Liver (tissue), 9 donors: ENCODE measurements around the gene SNRNP48. TPM values are rescaled to one million over a fixed set of nuclear protein-coding genes. Genes with fewer than 3 reads are reported as not detected.
A peak's percentile ranks its signal among the peaks of the same experiment; 100 is the strongest.

Experiments
- DNase-seq: peaks from one replicate; pipeline ENCODE4 v3.0.0-alpha.2; 2017; ENCODE audit warnings: low spot score
- H3K27ac ChIP-seq, 2 donors: one replicate each; pipeline ENCODE4 v1.7.0; 2013; ENCODE audit warnings: inconsistent platforms in 2 of 2, low read length in 2 of 2, control low read depth in 1 of 2, low read depth in 1 of 2, mild to moderate bottlenecking in 1 of 2
- H3K27me3 ChIP-seq, 4 donors: one replicate each; pipeline versions ENCODE4 v1.6.1 to v1.7.0; 2013; ENCODE audit warnings: low read length in 3 of 4, inconsistent platforms in 1 of 4, mild to moderate bottlenecking in 1 of 4, moderate library complexity in 1 of 4; ENCODE audit not compliant: control insufficient read depth in 4 of 4, insufficient read depth in 4 of 4
- H3K36me3 ChIP-seq, 4 donors: one replicate each; pipeline versions ENCODE4 v1.6.1 to v1.7.0; 2013; ENCODE audit warnings: low read length in 3 of 4, mild to moderate bottlenecking in 3 of 4, low read depth in 1 of 4, moderate library complexity in 1 of 4; ENCODE audit not compliant: control insufficient read depth in 4 of 4, insufficient read depth in 3 of 4
- H3K4me1 ChIP-seq, 4 donors: one replicate each; pipeline versions ENCODE4 v1.6.1 to v1.7.0; 2013; ENCODE audit warnings: low read length in 3 of 4, mild to moderate bottlenecking in 3 of 4, moderate library complexity in 1 of 4; ENCODE audit not compliant: control insufficient read depth in 4 of 4, insufficient read depth in 4 of 4
- H3K4me3 ChIP-seq, 3 donors: one replicate each; pipeline versions ENCODE4 v1.6.1 to v1.7.0; 2013; ENCODE audit warnings: low read length in 3 of 3, control low read depth in 1 of 3, low read depth in 1 of 3, mild to moderate bottlenecking in 1 of 3
- H3K9ac ChIP-seq, 2 donors: one replicate each; pipeline ENCODE4 v1.7.0; 2013; ENCODE audit warnings: low read length in 2 of 2, mild to moderate bottlenecking in 2 of 2, moderate library complexity in 2 of 2, control low read depth in 1 of 2, low read depth in 1 of 2
- H3K9me3 ChIP-seq, 4 donors: one replicate each; pipeline versions ENCODE4 v1.6.1 to v1.7.0; 2013; ENCODE audit warnings: low read length in 3 of 4; ENCODE audit not compliant: control insufficient read depth in 4 of 4
- ATF3 ChIP-seq: IDR thresholded peaks from 2 replicates; pipeline ENCODE4 v1.6.1; 2016; ENCODE audit warnings: antibody characterized with exemption
- CTCF ChIP-seq: fragments of 150-350 bp; IDR thresholded peaks from 2 replicates; pipeline ENCODE4 v1.5.1; 2017; ENCODE audit warnings: improper control_type of control experiment, low read depth, low read length; ENCODE audit not compliant: missing input control
- EGR1 ChIP-seq, 2 donors: IDR thresholded peaks; 2 replicates each; pipeline ENCODE4 v1.6.1; 2016 to 2018; ENCODE audit warnings: antibody characterized with exemption in 2 of 2, low read depth in 2 of 2
- FOXA1 ChIP-seq: IDR thresholded peaks from 2 replicates; pipeline ENCODE4 v1.6.1; 2016; ENCODE audit warnings: antibody characterized with exemption
- FOXA2 ChIP-seq: IDR thresholded peaks from 2 replicates; pipeline ENCODE4 v1.6.1; 2016; ENCODE audit warnings: antibody characterized with exemption
- GABPA ChIP-seq, 2 donors: IDR thresholded peaks in 1 of 2; conservative IDR thresholded peaks in 1 of 2; 2 replicates each; pipeline ENCODE4 v1.6.1; 2016; ENCODE audit warnings: antibody characterized with exemption in 2 of 2, mild to moderate bottlenecking in 1 of 2, moderate library complexity in 1 of 2
- HNF4A ChIP-seq, 2 donors: conservative IDR thresholded peaks; 2 replicates each; pipeline ENCODE4 v1.6.1; 2016; ENCODE audit warnings: antibody characterized with exemption in 2 of 2, mild to moderate bottlenecking in 2 of 2
- HNF4G ChIP-seq: IDR thresholded peaks from 2 replicates; pipeline ENCODE4 v1.6.1; 2016; ENCODE audit warnings: antibody characterized with exemption
- JUND ChIP-seq, 2 donors: IDR thresholded peaks; 2 replicates each; pipeline ENCODE4 v1.6.1; 2016; ENCODE audit warnings: antibody characterized with exemption in 2 of 2
- MAX ChIP-seq: IDR thresholded peaks from 2 replicates; pipeline ENCODE4 v1.6.1; 2016; ENCODE audit warnings: antibody characterized with exemption
- NR2F2 ChIP-seq: IDR thresholded peaks from 2 replicates; pipeline ENCODE4 v1.6.1; 2016; ENCODE audit warnings: antibody characterized with exemption
- RAD21 ChIP-seq, 2 donors: IDR thresholded peaks; 2 replicates each; pipeline ENCODE4 v1.6.1; 2016; ENCODE audit warnings: antibody characterized with exemption in 2 of 2, mild to moderate bottlenecking in 2 of 2
- REST ChIP-seq: IDR thresholded peaks from 2 replicates; pipeline ENCODE4 v1.6.1; 2016; ENCODE audit warnings: antibody characterized with exemption, mild to moderate bottlenecking
- RXRA ChIP-seq, 2 donors: IDR thresholded peaks; 2 replicates each; pipeline ENCODE4 v1.6.1; 2017 to 2018; ENCODE audit warnings: antibody characterized with exemption in 2 of 2, mild to moderate bottlenecking in 1 of 2
- SP1 ChIP-seq: IDR thresholded peaks from 2 replicates; pipeline ENCODE4 v1.6.1; 2018; ENCODE audit warnings: antibody characterized with exemption, mild to moderate bottlenecking
- TAF1 ChIP-seq: conservative IDR thresholded peaks from 2 replicates; pipeline ENCODE4 v1.6.1; 2016; ENCODE audit warnings: antibody characterized with exemption, mild to moderate bottlenecking
- YY1 ChIP-seq: IDR thresholded peaks from 2 replicates; pipeline ENCODE4 v1.6.1; 2016; ENCODE audit warnings: antibody characterized with exemption, mild to moderate bottlenecking
- ZBTB33 ChIP-seq: IDR thresholded peaks from 2 replicates; pipeline ENCODE4 v1.6.1; 2016; ENCODE audit warnings: antibody characterized with exemption
- WGBS: extraction: QIAGEN DNeasy Blood & Tissue Kit; methylation state at CpG from one replicate; pipeline ENCODE4 v1.1.7; 2013; 5-methylcytosine and 5-hydroxymethylcytosine counted together
- polyA plus RNA-seq, 2 donors: library from polyadenylated mRNA; stranded (reverse) in 1 of 2; unstranded in 1 of 2; fragments of 200-250 nt in 1 of 2; fragments of >200 nt in 1 of 2; fragmentation: Nextera tagmentation in 1 of 2; extraction: Ambion mirVana in 1 of 2; gene quantifications; one replicate each; pipeline versions ENCODE4 v1.2.1 to v1.2.3, GENCODE V29; 2013 to 2015
- total RNA-seq, 2 donors: library from RNA; depleted of rRNA; stranded (reverse); fragments of >200 nt; gene quantifications; one replicate each; pipeline ENCODE4 v1.2.3, GENCODE V29; 2014
- donor health status: healthy.
- donor health status: healthy.
- donor health status: healthy.
- donor health status: healthy.
- donor health status: healthy.

SNRNP48 gene
- total and polyA plus RNA-seq, 4 donors: 5.0 to 9.7 (median 8.4) TPM

- TF ChIP-seq RXRA (IDR thresholded peaks at IDR 0.05): no peak
Observed at GRCh38 chr6:7546383-7546782, 43.6 kb upstream of the SNRNP48 start (continued).

- no peak overlapping the region for H3K9ac ChIP-seq
- peak overlapping the region; percentile 5 to 46 for H3K27ac ChIP-seq
- no peaks in the 10 kb centered on the region for H3K27me3 ChIP-seq
- H3K4me3 ChIP-seq: no peak overlapping the region
- peaks cover 12 to 64% (median 34%) of the 10 kb centered on the region in 4 donors for H3K4me1 ChIP-seq
- no peaks in the 10 kb centered on the region for H3K36me3 ChIP-seq
- H3K9me3 ChIP-seq: no peaks in the 10 kb centered on the region
- DNase-seq: no peak
- 68% methylated on average over 4 of the region's 4 CpGs for WGBS
- no peak for TF ChIP-seq GABPA (IDR thresholded peaks at IDR 0.05 in 1 of 2, conservative IDR thresholded peaks at IDR 0.05 in 1 of 2)
- TF ChIP-seq MAX: no peak
- no peak for TF ChIP-seq FOXA1
Observed at GRCh38 chr6:7546896-7547295, 43.1 kb upstream of the SNRNP48 start.

- TF ChIP-seq TAF1 (no peak), RAD21 (IDR thresholded peaks at IDR 0.05) (no peak), CTCF (no peak), HNF4G (no peak), HNF4A (conservative IDR thresholded peaks at IDR 0.05) (no peak), EGR1 (IDR thresholded peaks at IDR 0.05; ENCODE audit: low read depth in 2 of 2) (no peak), SP1 (no peak), YY1 (no peak), REST (no peak), MAX (no peak), NR2F2 (no peak), RXRA (IDR thresholded peaks at IDR 0.05) (no peak), ATF3 (no peak), FOXA1 (no peak), GABPA (IDR thresholded peaks at IDR 0.05 in 1 of 2, conservative IDR thresholded peaks at IDR 0.05 in 1 of 2) (no peak), JUND (IDR thresholded peaks at IDR 0.05) (no peak), FOXA2 (no peak), ZBTB33 (no peak)
- no peaks in the 10 kb centered on the region for H3K9me3 ChIP-seq
- H3K36me3 ChIP-seq: no peaks in the 10 kb centered on the region
- H3K27me3 ChIP-seq: no peaks in the 10 kb centered on the region
- H3K27ac ChIP-seq: peak overlapping the region; percentile 5 to 46
- peaks cover 12 to 64% (median 33%) of the 10 kb centered on the region in 4 donors for H3K4me1 ChIP-seq
- WGBS: 97% methylated on average over 4 of the region's 4 CpGs
- no peak overlapping the region for H3K9ac ChIP-seq
- no peak for DNase-seq
- no peak overlapping the region for H3K4me3 ChIP-seq
Observed at GRCh38 chr6:7547315-7547714, 42.7 kb upstream of the SNRNP48 start.
